D721Med (cell line): ENCODE measurements around the gene CCL26.
A peak's percentile ranks its signal among the peaks of the same experiment; 100 is the strongest.
"Not testable (repeated sequence)": the region's sequence is repeated elsewhere in the genome, so short reads cannot be mapped to it uniquely, and the experiment has no call there.

Source experiments
- DNase-seq: peaks from one replicate; pipeline ENCODE4 v3.0.0; 2011; ENCODE audit warnings: low spot score; ENCODE audit not compliant: insufficient read length
- FAIRE-seq: peaks from 2 replicates; lab custom pipeline; 2011; peaks lifted over from hg19 to GRCh38; lab: Jason Lieb, UNC
- CTCF ChIP-seq: IDR thresholded peaks from 2 replicates; pipeline ENCODE4 v1.5.1; 2012; ENCODE audit warnings: mild to moderate bottlenecking, control low read depth; ENCODE audit not compliant: insufficient read depth; ENCODE audit errors: missing control alignments

CCL26 gene

GRCh38 chr7:75762350-75762917, 9.6 kb downstream of the CCL26 start:
- FAIRE-seq, result no peak
- peak; percentile 83 for DNase-seq
- TF ChIP-seq CTCF, result peak; percentile 74

- FAIRE-seq, result not testable (repeated sequence)
Measured at GRCh38 chr7:75761801-75762200, 10.2 kb downstream of the CCL26 start.

GRCh38 chr7:75758491-75758890, 13.5 kb downstream of the CCL26 start:
- DNase-seq (no peak), FAIRE-seq (no peak)
- TF ChIP-seq CTCF, result no peak

More at GRCh38 chr7:75761801-75762200, 10.2 kb downstream of the CCL26 start:
- not testable (repeated sequence) for DNase-seq

GRCh38 chr7:75757860-75758259, 14.2 kb downstream of the CCL26 start:
- TF ChIP-seq CTCF, result no peak
- FAIRE-seq (no peak), DNase-seq (no peak)

GRCh38 chr7:75756991-75757676, 14.9 kb downstream of the CCL26 start:
- FAIRE-seq (no peak), DNase-seq (no peak)
- peak; percentile 44 for TF ChIP-seq CTCF

- TF ChIP-seq CTCF, result no peak
- DNase-seq (no peak), FAIRE-seq (no peak)
Measured at GRCh38 chr7:75756206-75756990, 15.6 kb downstream of the CCL26 start.

- DNase-seq (peak; percentile 80), FAIRE-seq (no peak)
- no peak for TF ChIP-seq CTCF
Measured at GRCh38 chr7:75743455-75743859, 28.6 kb downstream of the CCL26 start.
